Fibroblast of pulmonary artery (primary cell): ENCODE data around the gene RD3L.
"Not testable (repeated sequence)": the region's sequence is repeated elsewhere in the genome, so short reads cannot be mapped to it uniquely, and the experiment has no call there.

Experiments
- DNase-seq: peaks from one replicate; pipeline ENCODE4 v3.0.0-alpha.2; 2010; ENCODE audit warnings: low read depth
- H3K4me3 ChIP-seq: replicated peaks from 2 replicates; pipeline ENCODE4 v1.5.1; 2011; ENCODE audit warnings: low read depth, mild to moderate bottlenecking, control low read depth, low read length, moderate library complexity
- TF ChIP-seq, protein P1 (sequence below): IDR thresholded peaks from 2 replicates; pipeline ENCODE4 v1.5.1; 2011; ENCODE audit warnings: mild to moderate bottlenecking, control low read depth, low read length, inconsistent platforms; ENCODE audit errors: missing control alignments

RD3L gene

GRCh38 chr14:103941973-103942736 is at the start of gene RD3L:
Gene RD3L (minus strand): TSS chr14:103942529. CDS start chr14:103941695, 834 bp downstream.
- DNase-seq = no peak
- TF ChIP-seq, protein P1, sequence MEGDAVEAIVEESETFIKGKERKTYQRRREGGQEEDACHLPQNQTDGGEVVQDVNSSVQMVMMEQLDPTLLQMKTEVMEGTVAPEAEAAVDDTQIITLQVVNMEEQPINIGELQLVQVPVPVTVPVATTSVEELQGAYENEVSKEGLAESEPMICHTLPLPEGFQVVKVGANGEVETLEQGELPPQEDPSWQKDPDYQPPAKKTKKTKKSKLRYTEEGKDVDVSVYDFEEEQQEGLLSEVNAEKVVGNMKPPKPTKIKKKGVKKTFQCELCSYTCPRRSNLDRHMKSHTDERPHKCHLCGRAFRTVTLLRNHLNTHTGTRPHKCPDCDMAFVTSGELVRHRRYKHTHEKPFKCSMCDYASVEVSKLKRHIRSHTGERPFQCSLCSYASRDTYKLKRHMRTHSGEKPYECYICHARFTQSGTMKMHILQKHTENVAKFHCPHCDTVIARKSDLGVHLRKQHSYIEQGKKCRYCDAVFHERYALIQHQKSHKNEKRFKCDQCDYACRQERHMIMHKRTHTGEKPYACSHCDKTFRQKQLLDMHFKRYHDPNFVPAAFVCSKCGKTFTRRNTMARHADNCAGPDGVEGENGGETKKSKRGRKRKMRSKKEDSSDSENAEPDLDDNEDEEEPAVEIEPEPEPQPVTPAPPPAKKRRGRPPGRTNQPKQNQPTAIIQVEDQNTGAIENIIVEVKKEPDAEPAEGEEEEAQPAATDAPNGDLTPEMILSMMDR = no peak

GRCh38 chr14:103989964-103990363 is 47.6 kb upstream of the RD3L start:
- TF ChIP-seq, protein P1 = no peak
- no peak overlapping the region for H3K4me3 ChIP-seq
- DNase-seq = no peak

More at GRCh38 chr14:103941973-103942736, at the start of gene RD3L:
- H3K4me3 ChIP-seq = no peak within 1 kb of the TSS

GRCh38 chr14:103989034-103989433 is 46.7 kb upstream of the RD3L start:
- TF ChIP-seq, protein P1 = no peak
- H3K4me3 ChIP-seq = no peak overlapping the region
- no peak for DNase-seq

DNA sequence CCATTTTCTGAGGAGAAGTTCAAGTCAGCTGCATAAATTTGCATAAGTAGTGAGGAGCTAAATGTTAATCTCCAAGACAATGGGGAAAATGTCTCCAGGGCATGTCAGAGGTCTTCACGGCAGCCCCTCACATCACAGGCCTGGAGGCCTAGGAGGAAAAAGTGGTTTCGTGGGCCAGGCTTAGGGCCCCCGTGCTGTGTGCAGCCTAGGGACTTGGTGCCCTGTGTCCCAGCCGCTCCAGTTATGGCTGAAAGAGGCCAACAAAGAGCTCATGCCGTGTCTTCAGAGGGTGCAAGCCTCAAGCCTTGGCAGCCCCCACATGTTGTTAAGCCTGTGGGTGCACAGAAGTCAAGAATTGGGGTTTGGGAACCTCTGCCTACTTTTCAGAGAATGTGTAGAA is 41.9 kb upstream of the RD3L start:
- DNase-seq = no peak

DNA sequence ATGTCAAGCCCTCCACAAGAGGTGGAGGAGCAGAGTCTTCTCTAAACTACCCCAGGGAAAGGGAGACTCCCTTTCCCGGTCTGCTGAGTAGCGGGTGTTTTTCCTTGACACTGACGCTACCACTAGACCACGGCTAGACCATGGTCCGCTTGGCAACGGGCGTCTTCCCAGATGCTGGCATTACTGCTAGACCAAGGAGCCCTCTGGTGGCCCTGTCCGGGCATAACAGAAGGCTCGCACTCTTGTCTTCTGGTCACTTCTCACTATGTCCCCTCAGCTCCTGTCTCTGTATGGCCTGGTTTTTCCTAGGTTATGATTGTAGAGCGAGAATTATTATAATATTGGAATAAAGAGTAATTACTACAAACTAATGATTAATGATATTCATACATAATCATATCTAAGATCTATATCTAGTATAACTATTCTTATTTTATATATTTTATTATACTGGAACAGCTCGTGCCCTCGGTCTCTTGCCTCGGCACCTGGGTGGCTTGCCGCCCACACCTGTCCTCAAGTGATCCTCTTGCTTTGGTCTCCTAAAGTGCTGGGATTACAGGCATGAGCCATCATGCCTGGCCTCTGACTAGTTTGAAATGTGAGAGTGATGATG is 38.4 kb upstream of the RD3L start:
- TF ChIP-seq, protein P1 = peak; percentile 28
- not testable (repeated sequence) for H3K4me3 ChIP-seq
- DNase-seq = peak; percentile 46

More for the DNA sequence above, 41.9 kb upstream of the RD3L start:
- no peak overlapping the region for H3K4me3 ChIP-seq
- TF ChIP-seq, protein P1 = no peak

GRCh38 chr14:103974575-103974974 is 32.2 kb upstream of the RD3L start:
- H3K4me3 ChIP-seq = no peak overlapping the region
- TF ChIP-seq, protein P1 = no peak
- no peak for DNase-seq
